COLO668 (cell line): ENCODE data around the gene FOSB.

Experiments used
- DNase-seq: peaks from one replicate; lab custom pipeline; 2025; ENCODE audit not compliant: unreplicated experiment; lab: John Stamatoyannopoulos, UW

Gene FOSB

DNA sequence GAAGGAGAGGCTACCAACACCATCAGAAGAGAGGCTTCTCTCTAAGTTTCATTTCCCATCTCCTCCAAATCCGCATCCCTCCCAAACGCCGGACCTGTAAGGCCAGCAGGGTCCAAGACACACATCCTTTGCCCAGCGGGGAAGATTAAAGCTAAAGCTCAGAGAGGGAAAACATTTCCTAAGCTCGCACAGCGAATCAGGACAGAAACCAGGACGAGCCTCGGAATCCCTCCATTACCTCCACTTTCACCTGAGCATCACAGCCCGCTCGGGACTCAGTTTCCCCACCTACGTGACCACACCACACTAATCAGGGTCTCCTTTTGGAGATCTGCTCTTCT, 711 bp upstream of the FOSB start:
- DNase-seq = no peak

DNA sequence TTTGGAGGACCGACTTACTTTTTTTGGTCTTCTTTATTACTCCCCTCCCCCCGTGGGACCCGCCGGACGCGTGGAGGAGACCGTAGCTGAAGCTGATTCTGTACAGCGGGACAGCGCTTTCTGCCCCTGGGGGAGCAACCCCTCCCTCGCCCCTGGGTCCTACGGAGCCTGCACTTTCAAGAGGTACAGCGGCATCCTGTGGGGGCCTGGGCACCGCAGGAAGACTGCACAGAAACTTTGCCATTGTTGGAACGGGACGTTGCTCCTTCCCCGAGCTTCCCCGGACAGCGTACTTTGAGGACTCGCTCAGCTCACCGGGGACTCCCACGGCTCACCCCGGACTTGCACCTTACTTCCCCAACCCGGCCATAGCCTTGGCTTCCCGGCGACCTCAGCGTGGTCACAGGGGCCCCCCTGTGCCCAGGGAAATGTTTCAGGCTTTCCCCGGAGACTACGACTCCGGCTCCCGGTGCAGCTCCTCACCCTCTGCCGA, 409 bp downstream of the FOSB start:
- no peak for DNase-seq

DNA sequence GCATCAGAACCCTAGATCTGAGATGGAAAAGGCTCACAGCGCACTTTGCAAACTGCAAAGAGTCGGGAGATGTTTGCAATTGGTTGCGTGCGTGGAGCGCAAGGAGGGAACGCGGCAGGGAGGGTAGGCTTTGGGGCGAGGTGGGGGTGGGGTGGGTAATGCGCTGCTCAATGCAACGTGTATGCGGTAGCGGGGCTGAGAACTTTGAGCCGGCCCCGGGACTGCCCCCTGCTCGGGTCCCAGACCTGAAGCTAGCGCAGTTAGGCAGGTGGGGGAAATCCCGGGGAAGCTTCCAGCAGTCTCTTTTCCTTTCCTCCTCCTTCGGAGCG, 971 bp downstream of the FOSB start:
- no peak for DNase-seq

DNA sequence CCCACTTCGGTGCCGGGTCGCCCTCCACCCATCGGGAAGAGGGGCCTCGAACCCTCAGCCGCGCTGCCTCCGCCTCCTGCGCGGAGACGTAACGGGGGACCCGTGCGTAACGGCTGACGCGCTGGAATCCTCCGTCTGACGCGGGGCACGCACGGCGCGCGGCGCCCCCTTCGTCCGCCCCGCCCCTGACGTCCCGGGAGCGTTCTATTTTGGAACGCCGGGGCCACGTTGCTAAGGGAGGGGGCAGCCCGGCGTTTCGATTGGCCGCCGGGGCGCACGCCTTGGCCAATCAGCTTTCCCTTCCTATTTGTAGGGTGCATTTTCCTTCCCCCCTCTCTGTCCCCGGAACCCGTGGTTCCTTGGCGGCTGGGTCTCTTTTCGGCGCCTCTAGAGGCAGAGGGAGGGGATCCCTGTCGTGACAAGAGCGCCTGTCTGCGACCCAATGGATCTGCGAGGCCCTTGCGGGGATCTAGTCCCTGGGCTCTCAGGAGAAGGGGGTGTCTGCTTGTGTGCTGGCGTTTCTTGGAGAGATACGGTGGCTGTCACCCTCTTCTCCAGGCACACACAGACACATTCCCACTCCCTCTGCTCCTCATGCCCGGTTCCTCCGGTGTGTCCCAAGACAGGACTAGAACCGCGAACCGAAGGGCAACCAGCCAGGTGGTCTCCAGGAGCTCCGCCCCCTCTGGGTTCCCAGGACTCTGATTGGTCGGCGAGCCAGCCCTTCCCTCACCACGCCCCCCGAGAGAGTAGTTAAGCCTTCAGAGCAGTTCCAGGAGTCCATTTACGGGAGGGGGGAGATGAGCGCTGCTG, 1.5 kb downstream of the FOSB start:
- DNase-seq = peak; percentile 94

DNA sequence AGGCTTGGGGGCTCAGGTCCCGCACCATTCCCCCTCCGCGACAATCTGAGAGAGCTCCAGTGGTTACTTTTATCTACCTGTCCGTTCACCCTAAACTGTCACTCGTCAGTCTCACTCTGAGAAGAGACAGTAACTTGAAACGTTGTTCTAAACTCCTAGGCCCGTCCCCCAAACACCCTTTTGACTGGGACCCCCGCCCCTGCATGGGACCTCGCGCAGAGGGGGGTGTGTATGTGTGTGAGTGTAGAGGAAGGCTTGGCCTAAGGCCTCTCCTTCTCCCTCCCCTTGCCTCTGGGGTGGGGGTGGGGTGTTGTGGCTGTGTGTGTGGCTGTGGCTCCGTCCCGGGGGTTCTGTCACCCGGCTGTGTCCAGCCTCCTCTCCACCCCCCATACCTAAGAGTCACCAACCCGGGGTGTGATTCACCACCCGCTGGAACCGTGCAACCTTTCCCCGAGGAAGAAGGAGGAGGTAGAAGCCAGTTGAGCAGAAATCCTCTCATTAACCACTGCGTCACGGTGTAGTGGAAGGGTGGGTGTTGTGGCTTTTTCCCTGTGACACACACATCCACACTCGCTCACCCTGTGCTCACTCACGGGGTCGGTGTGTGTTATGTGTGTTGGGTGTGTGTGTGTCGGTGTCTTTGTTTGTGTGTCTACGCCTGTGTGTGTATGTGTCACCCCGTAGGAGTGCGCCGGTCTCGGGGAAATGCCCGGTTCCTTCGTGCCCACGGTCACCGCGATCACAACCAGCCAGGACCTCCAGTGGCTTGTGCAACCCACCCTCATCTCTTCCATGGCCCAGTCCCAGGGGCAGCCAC, 2.4 kb downstream of the FOSB start:
- DNase-seq = no peak

DNA sequence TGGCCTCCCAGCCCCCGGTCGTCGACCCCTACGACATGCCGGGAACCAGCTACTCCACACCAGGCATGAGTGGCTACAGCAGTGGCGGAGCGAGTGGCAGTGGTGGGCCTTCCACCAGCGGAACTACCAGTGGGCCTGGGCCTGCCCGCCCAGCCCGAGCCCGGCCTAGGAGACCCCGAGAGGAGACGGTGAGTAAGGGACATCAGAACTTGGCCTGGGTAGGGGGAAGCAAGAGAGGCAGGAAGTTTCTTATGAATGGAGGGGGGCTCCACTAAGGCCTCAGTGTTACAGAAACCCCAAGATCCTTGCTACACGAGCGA, 2.9 kb downstream of the FOSB start:
- DNase-seq = no peak

DNA sequence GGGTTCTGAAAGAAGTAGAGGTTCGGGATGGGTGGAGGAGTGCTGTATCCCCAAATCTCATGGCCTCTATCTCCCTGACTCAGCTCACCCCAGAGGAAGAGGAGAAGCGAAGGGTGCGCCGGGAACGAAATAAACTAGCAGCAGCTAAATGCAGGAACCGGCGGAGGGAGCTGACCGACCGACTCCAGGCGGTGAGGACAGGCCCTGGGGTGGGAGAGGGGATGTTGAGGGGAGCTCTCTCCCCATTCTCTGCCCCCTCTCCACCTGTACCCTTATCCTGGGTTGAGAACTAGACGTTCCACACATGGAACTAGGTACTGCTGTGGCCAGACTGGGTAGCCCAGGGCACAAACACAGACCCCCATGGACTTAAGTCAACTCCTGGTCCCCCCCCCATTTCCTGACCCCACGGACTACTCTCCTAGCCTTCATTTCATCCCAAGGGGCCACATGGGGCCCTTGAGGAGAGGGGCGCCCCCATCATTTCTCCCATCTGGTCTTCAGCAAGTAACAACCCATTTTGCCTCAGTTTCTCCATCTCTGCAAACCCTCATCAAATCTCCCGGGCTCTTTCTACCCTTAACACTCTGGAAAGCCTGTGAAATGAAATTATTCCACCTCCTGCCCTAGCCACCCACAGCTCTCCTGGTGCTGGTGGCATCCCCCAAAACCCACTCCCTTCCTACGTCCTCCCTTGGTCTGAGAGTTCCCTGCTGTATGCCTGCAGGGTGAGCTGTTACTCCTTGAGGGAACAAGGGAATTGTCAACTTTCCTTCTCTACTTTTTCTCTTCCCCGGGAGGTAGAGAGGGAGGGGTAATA, 3.5 kb downstream of the FOSB start:
- DNase-seq = no peak

DNA sequence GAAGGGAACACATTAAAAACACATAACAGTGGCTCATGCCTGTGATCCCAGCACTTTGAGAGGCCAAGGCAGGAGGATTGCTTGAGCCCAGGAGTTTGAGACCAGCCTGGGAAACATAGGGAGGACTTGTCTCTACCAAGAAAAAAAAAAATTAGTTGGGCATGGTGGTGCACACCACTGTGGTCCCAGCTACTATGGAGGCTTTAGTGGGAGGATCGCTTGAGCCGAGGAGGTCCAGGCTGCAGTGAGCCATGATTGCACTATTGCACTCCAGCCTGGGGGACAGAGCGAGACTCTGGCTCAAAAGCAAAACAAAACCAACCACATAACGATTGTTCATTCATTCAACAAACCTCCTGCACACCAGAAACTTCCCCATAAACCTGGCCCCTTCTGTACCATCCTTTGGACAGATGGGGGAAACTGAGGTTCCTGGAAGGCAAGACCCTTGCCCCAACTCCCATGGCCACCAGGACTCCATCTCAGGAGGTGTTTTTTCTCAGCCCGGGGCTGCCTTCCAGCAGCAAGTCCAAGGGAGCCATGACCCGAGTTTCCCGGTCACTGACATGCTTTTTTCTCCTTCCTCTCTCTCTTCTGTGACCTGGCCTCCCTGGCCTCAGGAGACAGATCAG, 4.3 kb downstream of the FOSB start:
- DNase-seq = no peak

DNA sequence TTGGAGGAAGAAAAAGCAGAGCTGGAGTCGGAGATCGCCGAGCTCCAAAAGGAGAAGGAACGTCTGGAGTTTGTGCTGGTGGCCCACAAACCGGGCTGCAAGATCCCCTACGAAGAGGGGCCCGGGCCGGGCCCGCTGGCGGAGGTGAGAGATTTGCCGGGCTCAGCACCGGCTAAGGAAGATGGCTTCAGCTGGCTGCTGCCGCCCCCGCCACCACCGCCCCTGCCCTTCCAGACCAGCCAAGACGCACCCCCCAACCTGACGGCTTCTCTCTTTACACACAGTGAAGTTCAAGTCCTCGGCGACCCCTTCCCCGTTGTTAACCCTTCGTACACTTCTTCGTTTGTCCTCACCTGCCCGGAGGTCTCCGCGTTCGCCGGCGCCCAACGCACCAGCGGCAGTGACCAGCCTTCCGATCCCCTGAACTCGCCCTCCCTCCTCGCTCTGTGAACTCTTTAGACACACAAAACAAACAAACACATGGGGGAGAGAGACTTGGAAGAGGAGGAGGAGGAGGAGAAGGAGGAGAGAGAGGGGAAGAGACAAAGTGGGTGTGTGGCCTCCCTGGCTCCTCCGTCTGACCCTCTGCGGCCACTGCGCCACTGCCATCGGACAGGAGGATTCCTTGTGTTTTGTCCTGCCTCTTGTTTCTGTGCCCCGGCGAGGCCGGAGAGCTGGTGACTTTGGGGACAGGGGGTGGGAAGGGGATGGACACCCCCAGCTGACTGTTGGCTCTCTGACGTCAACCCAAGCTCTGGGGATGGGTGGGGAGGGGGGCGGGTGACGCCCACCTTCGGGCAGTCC, 5.0 kb downstream of the FOSB start:
- no peak for DNase-seq

DNA sequence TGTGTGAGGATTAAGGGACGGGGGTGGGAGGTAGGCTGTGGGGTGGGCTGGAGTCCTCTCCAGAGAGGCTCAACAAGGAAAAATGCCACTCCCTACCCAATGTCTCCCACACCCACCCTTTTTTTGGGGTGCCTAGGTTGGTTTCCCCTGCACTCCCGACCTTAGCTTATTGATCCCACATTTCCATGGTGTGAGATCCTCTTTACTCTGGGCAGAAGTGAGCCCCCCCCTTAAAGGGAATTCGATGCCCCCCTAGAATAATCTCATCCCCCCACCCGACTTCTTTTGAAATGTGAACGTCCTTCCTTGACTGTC, 5.5 kb downstream of the FOSB start:
- DNase-seq = no peak

DNA sequence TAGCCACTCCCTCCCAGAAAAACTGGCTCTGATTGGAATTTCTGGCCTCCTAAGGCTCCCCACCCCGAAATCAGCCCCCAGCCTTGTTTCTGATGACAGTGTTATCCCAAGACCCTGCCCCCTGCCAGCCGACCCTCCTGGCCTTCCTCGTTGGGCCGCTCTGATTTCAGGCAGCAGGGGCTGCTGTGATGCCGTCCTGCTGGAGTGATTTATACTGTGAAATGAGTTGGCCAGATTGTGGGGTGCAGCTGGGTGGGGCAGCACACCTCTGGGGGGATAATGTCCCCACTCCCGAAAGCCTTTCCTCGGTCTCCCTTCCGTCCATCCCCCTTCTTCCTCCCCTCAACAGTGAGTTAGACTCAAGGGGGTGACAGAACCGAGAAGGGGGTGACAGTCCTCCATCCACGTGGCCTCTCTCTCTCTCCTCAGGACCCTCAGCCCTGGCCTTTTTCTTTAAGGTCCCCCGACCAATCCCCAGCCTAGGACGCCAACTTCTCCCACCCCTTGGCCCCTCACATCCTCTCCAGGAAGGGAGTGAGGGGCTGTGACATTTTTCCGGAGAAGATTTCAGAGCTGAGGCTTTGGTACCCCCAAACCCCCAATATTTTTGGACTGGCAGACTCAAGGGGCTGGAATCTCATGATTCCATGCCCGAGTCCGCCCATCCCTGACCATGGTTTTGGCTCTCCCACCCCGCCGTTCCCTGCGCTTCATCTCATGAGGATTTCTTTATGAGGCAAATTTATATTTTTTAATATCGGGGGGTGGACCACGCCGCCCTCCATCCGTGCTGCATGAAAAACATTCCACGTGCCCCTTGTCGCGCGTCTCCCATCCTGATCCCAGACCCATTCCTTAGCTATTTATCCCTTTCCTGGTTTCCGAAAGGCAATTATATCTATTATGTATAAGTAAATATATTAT, 6.1 kb downstream of the FOSB start:
- no peak for DNase-seq

DNA sequence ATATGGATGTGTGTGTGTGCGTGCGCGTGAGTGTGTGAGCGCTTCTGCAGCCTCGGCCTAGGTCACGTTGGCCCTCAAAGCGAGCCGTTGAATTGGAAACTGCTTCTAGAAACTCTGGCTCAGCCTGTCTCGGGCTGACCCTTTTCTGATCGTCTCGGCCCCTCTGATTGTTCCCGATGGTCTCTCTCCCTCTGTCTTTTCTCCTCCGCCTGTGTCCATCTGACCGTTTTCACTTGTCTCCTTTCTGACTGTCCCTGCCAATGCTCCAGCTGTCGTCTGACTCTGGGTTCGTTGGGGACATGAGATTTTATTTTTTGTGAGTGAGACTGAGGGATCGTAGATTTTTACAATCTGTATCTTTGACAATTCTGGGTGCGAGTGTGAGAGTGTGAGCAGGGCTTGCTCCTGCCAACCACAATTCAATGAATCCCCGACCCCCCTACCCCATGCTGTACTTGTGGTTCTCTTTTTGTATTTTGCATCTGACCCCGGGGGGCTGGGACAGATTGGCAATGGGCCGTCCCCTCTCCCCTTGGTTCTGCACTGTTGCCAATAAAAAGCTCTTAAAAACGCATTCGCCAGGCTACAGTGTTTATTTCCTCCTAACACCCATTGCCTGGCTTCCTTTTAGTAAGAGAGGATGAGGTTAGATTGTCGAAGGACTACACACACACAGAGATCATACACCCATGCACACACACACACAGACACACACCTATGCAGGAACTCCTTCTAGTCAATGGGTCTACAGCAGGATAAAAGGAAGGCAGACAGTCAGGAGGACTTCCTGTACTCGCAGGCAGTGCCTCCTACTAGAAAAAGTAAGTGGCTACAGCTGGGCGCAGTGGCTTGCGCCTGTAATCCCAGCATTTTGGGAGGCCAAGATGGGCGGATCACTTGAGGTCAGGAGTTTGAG, 7.1 kb downstream of the FOSB start:
- DNase-seq = no peak

DNA sequence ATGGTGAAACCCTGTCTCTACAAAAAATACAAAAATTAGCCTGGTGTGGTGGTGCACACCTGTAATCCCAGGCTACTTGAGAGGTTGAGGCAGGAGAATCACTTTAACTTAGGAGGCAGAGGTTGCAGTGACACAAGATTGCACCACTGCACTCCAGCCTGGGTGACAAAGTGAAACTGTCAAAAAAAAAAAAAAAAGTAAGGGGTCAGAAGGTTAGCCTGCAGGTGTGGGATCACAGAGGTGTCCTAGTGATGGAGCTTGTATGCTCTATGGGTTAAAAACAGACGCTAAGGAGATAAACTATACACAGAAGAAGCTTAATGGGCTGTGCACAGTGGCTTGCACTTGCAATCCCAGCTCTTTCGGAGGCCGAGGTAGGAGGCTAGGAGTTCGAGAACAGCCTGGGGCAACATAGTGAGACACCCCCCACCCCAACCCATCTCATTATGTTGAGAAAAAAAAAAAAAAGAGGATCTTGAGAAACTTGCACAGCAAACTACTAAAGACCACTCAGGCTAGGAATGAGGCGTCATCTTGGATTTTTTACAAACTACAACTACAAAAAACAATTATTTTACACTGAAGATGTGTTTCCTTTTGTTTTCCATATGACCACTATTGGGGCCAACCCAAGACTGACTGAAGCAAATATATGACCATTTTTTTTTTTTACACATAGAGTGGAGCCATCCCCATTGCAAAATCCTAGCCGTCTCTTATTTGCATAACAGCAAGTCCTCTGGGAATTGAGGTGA, 7.9 kb downstream of the FOSB start:
- no peak for DNase-seq

DNA sequence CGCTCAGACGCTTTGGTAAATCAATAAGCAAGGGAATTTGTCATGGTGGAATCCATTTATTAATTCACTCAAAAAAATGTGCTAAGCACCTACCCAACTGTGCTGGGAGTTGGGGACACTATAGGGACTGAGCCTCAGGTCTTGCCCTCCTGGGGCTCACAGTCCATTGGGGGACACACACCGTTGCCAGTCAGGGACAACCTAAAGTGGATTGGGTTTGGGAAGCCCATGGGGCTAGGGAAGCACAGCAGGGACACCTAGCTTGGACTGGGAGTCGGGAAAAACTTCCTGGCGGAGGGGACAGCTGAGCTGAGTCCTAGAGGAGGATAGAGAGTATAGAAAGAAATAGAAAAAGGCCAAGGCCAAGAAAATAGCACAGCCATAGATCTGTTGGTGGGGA, 8.5 kb downstream of the FOSB start:
- DNase-seq = no peak

DNA sequence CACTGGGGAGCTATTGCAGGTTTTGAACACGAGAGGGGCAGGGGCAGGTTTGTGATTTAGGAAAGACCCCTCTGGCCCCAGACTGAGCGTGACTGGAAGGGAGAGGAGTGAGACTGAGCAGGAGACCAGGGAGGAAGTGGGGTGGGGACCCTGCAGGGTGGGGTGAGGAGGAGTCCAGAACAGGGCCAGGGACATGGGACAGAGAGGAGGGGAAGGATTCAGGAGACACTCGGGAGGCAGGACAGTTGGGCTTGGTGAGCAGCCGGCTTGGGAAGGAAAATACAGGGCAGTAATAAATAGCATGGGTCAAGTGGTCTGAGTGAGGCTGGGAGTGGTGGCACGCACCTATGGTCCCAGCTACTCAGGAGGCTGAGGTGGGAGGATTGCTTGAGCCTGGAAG, 9.4 kb downstream of the FOSB start:
- DNase-seq = no peak

DNA sequence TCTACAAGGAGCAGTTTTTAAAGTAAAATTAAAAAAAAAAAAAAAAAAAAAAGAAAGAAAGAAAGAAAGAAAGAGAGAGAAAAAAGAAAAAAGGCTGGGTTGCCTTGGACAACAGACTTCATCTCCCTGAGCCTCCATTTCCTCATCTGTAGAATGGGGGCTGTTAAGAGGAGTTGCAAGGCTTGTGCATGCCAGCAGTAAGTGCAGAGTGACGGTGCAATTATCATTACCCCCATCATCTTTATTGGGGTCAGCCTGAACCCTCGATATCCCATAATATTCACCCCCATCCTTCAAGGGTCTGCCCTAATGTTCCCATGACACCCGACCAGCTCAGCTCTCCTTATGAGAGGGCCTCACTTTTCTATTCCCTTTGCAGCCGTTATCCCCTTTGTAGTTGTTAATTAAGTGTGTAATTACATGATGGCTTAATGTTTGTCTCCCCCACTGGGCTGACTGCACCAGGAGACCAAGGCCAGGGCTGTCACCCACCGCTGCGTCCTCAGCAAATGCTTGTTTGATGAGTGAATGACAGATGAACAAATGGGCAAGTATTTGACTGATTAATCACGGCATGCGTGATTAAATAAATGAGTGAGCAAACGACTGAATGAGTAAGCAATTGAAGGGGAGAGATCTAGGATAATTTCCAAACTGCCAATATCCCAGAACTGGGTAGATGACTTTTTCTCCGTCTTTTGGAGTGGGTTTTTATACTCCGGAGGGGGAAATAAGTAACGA, 10.1 kb downstream of the FOSB start:
- DNase-seq = peak; percentile 22
